ENCODE data around the gene MYO5A.
"Not testable (repeated sequence)": the region's sequence is repeated elsewhere in the genome, so short reads cannot be mapped to it uniquely, and the experiment has no call there.

Gene MYO5A

GRCh38 chr15:52556524-52557273 is 28.0 kb upstream of the MYO5A start:
- TF ChIP-seq CTCF (IDR thresholded peaks at IDR 0.05; ENCODE audit: low read depth, low read length) = no peak
- no peak overlapping the region for H3K4me3 ChIP-seq (ENCODE audit: low read depth, low read length)

- no peak overlapping the region for H3K4me3 ChIP-seq (ENCODE audit: low read depth, low read length)
- no peak for TF ChIP-seq CTCF (IDR thresholded peaks at IDR 0.05; ENCODE audit: low read depth, low read length)
These were observed 23.6 kb upstream of the MYO5A start for GRCh38 chr15:52552303-52552702.

GRCh38 chr15:52551762-52552161 is 23.1 kb upstream of the MYO5A start:
- H3K4me3 ChIP-seq (ENCODE audit: low read depth, low read length) = no peak overlapping the region
- TF ChIP-seq CTCF (IDR thresholded peaks at IDR 0.05; ENCODE audit: low read depth, low read length) = no peak

GRCh38 chr15:52551186-52551585 is 22.5 kb upstream of the MYO5A start:
- not testable (repeated sequence) for H3K4me3 ChIP-seq (ENCODE audit: low read depth, low read length)

- H3K4me3 ChIP-seq (ENCODE audit: low read depth, low read length) = no peak overlapping the region
- TF ChIP-seq CTCF (IDR thresholded peaks at IDR 0.05; ENCODE audit: low read depth, low read length) = no peak
These were observed 17.5 kb upstream of the MYO5A start for GRCh38 chr15:52546031-52546751.

GRCh38 chr15:52540374-52541012 is 11.8 kb upstream of the MYO5A start:
- no peak overlapping the region for H3K4me3 ChIP-seq (ENCODE audit: low read depth, low read length)

GRCh38 chr15:52537459-52537858 is 8.8 kb upstream of the MYO5A start:
- TF ChIP-seq CTCF (IDR thresholded peaks at IDR 0.05; ENCODE audit: low read depth, low read length) = no peak

More at GRCh38 chr15:52540374-52541012, 11.8 kb upstream of the MYO5A start:
- TF ChIP-seq CTCF (IDR thresholded peaks at IDR 0.05; ENCODE audit: low read depth, low read length) = no peak

More at GRCh38 chr15:52537459-52537858, 8.8 kb upstream of the MYO5A start:
- H3K4me3 ChIP-seq (ENCODE audit: low read depth, low read length) = no peak overlapping the region

Data from WI38 (cell line).